ENCODE data around the gene PHACTR1.

DNA sequence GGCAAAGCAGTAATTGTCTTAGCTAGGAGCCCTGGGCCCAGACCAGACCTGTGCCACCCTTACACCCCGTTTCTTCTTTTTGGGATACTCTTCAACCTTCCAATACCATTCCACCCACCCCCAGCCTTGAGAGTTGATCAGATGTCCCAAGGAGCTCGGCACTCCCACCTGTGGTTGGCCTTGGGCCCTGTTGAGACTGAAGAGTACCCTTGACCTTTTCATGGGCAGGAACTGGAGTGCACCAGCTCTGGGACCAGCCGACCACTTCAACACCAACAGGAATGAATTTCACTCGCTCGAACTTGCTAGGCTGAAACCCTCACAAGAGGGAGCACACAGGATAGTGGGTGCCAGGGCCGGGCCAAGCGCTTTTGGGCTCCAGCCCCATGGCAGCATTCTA is 273.6 kb downstream of the PHACTR1 start:
- TF ChIP-seq POLR2AphosphoS2 (IDR thresholded peaks at IDR 0.05; ENCODE audit: low read length) (no peak), ELF4 (CRISPR knock-in tag; IDR thresholded peaks at IDR 0.05) (no peak), FOXP1 (CRISPR knock-in tag; IDR thresholded peaks at IDR 0.05) (no peak), POLR2A (conservative IDR thresholded peaks at IDR 0.05) (no peak)
